ENCODE results near the gene ANAPC1. TPM values are rescaled to one million over a fixed set of nuclear protein-coding genes. Genes with fewer than 3 reads are reported as not detected.
"Not testable (repeated sequence)": the region's sequence is repeated elsewhere in the genome, so short reads cannot be mapped to it uniquely, and the experiment has no call there.

The ANAPC1 gene
- polyA plus RNA-seq, 2 of the 4 experiments (the other 2 are of a cell fraction), result 45.3 to 79.3 TPM

GRCh38 chr2:111910609-111911277, 26.8 kb upstream of the ANAPC1 start:
- WGBS (ENCODE audit: missing lambda C conversion rate), result 93% methylated on average over 2 of the region's 2 CpGs
- FAIRE-seq, result no peak
- H3K4me1 ChIP-seq, result no peaks in the 10 kb centered on the region; the same call in 2 of the 3 replicates
- POLR2A ChIA-PET, result no interaction called here
- no peak overlapping the region for H3K27ac ChIP-seq
- no peak for ATAC-seq
- TF ChIP-seq, protein P1, sequence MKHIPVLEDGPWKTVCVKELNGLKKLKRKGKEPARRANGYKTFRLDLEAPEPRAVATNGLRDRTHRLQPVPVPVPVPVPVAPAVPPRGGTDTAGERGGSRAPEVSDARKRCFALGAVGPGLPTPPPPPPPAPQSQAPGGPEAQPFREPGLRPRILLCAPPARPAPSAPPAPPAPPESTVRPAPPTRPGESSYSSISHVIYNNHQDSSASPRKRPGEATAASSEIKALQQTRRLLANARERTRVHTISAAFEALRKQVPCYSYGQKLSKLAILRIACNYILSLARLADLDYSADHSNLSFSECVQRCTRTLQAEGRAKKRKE (CRISPR knock-in tag; IDR thresholded peaks at IDR 0.05; ENCODE audit: low read depth), result no peak
- no peak overlapping the region for H3K4me2 ChIP-seq
- no peak for DNase-seq (ENCODE audit: low read depth in 1 of 2, low spot score in 1 of 2)
- H3K4me3 ChIP-seq, result no peak overlapping the region
- H3K9me3 ChIP-seq, result no peaks in the 10 kb centered on the region
- CTCF ChIA-PET, result interaction anchor here (1.2 to 3.8 kb wide), 3 partner anchors 9 to 137 kb away, joined by 3 to 14 read pairs (median 3); no protein-coding TSS in a partner anchor

DNA sequence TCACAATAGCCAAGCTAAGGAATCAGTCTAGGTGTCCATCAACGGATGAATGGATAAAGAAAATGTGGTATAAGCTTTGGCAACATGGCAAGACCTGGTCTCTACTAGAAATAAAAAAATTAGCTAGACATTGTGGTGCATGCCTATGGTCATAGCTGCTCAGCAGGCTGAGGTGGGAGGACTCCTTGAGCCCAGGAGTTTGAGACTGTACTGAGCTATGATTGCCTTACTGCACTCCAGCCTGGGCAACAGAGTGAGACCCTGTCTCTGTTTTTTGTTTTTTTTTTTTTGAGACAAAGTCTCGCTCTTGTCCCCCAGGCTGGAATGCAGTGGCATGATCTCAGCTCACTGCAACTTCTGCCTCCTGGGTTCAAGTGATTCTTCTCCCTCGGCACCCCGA, 26.0 kb upstream of the ANAPC1 start:
- ATAC-seq; H3K4me2 ChIP-seq; FAIRE-seq; DNase-seq (ENCODE audit: low read depth in 1 of 2, low spot score in 1 of 2); POLR2A ChIA-PET; H3K9me3 ChIP-seq; H3K4me3 ChIP-seq; H3K27ac ChIP-seq; H3K4me1 ChIP-seq: not testable (repeated sequence)
- WGBS (ENCODE audit: missing lambda C conversion rate), result 85% methylated on average over 4 of the region's 4 CpGs
- CTCF ChIA-PET, result interaction anchor here (0.8 to 3.8 kb wide), 6 partner anchors 9 to 138 kb away, joined by 3 to 14 read pairs (median 3); no protein-coding TSS in a partner anchor

GRCh38 chr2:111909079-111909478, 25.1 kb upstream of the ANAPC1 start:
- WGBS (ENCODE audit: missing lambda C conversion rate), result 61% methylated on average over 3 of the region's 3 CpGs
- DNase-seq (ENCODE audit: low read depth in 1 of 2, low spot score in 1 of 2) (no peak), FAIRE-seq (no peak), ATAC-seq (no peak)
- ChIA-PET POLR2A (no interaction called here), CTCF (interaction anchor here (1.4 to 3.8 kb wide), 4 partner anchors 9 to 77 kb away, joined by 3 to 14 read pairs (median 4); no protein-coding TSS in a partner anchor)
- no peak overlapping the region for H3K4me3 ChIP-seq
- TF ChIP-seq ELK1 (IDR thresholded peaks at IDR 0.05; ENCODE audit: low read depth, low read length), result no peak
- no peak for TF ChIP-seq MAX (IDR thresholded peaks at IDR 0.05)
- TF ChIP-seq KDM1A (IDR thresholded peaks at IDR 0.05; ENCODE audit: low read depth), result no peak
- no peak for TF ChIP-seq CHD2 (IDR thresholded peaks at IDR 0.05; ENCODE audit: low read length, partially characterized antibody)
- no peak for TF ChIP-seq FOSB (CRISPR knock-in tag; IDR thresholded peaks at IDR 0.05)
- TF ChIP-seq ZC3H11A (IDR thresholded peaks at IDR 0.05), result no peak
- TF ChIP-seq HOXA7 (CRISPR knock-in tag; IDR thresholded peaks at IDR 0.05), result no peak
- peak overlapping the region; percentile 9; the same call in 1 of the 3 replicates for H3K4me2 ChIP-seq
- no peak overlapping the region; a peak in 1 of 6 replicates for H3K27ac ChIP-seq
- no peaks in the 10 kb centered on the region; the same call in 2 of the 3 replicates for H3K4me1 ChIP-seq
- H3K9me3 ChIP-seq, result no peaks in the 10 kb centered on the region

DNA sequence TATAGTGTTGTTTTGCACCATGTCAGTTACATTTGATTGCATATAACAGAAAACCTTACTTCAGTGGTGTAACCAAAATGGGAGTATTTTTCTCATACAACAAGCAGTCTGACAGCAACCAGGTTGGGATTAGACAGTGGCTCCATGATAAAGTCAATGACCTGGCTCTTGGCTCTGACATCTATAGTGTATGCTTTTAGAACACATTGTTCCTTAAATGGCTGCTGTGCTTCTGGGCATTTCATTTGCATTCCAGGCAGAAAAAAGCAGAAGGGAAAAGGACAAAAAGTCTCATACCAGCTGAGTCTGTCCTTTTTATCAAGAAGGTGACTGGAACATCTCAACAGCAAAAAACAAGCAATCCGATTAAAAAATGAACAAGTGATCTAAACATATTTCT, 24.6 kb upstream of the ANAPC1 start:
- Histone ChIP-seq H3K4me3 (no peak overlapping the region), H3K4me2 (no peak overlapping the region), H3K27ac (no peak overlapping the region; a peak in 1 of 6 replicates), H3K9me3 (no peaks in the 10 kb centered on the region), H3K4me1 (no peaks in the 10 kb centered on the region; the same call in 2 of the 3 replicates)
- no peak for DNase-seq (ENCODE audit: low read depth in 1 of 2, low spot score in 1 of 2)
- TF ChIP-seq FOSB (CRISPR knock-in tag; IDR thresholded peaks at IDR 0.05) (no peak), CBX8 (IDR thresholded peaks at IDR 0.05) (no peak), ELK1 (IDR thresholded peaks at IDR 0.05; ENCODE audit: low read depth, low read length) (no peak), MAX (IDR thresholded peaks at IDR 0.05) (no peak), HEYL (CRISPR knock-in tag; IDR thresholded peaks at IDR 0.05) (no peak), SMC3 (IDR thresholded peaks at IDR 0.05) (no peak), MAFK (IDR thresholded peaks at IDR 0.05; ENCODE audit: partially characterized antibody) (no peak), CTCF (IDR thresholded peaks at IDR 0.05) (no peak), SREBF2 (IDR thresholded peaks at IDR 0.05) (no peak), NFE2L2 (conservative IDR thresholded peaks at IDR 0.05; ENCODE audit: low read length) (no peak), RCOR1 (IDR thresholded peaks at IDR 0.05; ENCODE audit: low read depth, low read length) (no peak), TFCP2L1 (CRISPR knock-in tag; IDR thresholded peaks at IDR 0.05) (no peak), EHMT2 (IDR thresholded peaks at IDR 0.05; ENCODE audit: low read depth) (no peak), CHD4 (IDR thresholded peaks at IDR 0.05; ENCODE audit: borderline replicate concordance) (no peak)
- FAIRE-seq, result no peak
- ATAC-seq, result no peak
- 88% methylated on average over 1 of the region's 1 CpG for WGBS (ENCODE audit: missing lambda C conversion rate)
- ChIA-PET POLR2A (no interaction called here), CTCF (interaction anchor here (0.6 kb wide), 1 partner anchor 18 kb away, joined by 3 read pairs; no protein-coding TSS in a partner anchor)

Measured in A549 (cell line).